Measurements from ENCODE around the gene SDCCAG8.

Gene SDCCAG8

DNA sequence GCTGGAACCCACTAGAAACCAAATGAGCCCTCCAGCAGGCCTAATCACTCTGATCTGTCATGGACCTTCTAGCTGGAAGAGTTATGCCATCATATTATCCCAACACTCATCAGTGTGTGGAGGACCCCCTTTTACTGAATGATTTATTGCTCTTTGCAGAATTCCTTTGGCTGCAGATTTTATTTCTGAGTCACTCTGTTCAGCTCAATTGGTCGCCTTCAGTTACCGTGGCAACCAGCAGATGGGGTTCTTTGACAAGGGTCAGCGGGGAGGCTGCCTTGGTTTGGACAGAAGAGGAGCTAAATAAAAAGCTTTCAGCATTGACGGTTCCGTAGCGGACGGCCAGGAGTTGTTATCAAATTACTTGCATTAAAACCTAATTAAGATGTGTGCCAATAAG is 220.1 kb downstream of the SDCCAG8 start:
- in situ Hi-C loops (cut with MboI; ENCODE audit: low sequenced_read_pairs, unreplicated experiment) = no loop called here
- TF ChIP-seq, protein P1, sequence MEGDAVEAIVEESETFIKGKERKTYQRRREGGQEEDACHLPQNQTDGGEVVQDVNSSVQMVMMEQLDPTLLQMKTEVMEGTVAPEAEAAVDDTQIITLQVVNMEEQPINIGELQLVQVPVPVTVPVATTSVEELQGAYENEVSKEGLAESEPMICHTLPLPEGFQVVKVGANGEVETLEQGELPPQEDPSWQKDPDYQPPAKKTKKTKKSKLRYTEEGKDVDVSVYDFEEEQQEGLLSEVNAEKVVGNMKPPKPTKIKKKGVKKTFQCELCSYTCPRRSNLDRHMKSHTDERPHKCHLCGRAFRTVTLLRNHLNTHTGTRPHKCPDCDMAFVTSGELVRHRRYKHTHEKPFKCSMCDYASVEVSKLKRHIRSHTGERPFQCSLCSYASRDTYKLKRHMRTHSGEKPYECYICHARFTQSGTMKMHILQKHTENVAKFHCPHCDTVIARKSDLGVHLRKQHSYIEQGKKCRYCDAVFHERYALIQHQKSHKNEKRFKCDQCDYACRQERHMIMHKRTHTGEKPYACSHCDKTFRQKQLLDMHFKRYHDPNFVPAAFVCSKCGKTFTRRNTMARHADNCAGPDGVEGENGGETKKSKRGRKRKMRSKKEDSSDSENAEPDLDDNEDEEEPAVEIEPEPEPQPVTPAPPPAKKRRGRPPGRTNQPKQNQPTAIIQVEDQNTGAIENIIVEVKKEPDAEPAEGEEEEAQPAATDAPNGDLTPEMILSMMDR (IDR thresholded peaks at IDR 0.05; ENCODE audit: borderline replicate concordance, control extremely low read depth, extremely low read depth, insufficient read depth, missing control alignments) = no peak
- peak; percentile 22 for DNase-seq (ENCODE audit: low spot score)

DNA sequence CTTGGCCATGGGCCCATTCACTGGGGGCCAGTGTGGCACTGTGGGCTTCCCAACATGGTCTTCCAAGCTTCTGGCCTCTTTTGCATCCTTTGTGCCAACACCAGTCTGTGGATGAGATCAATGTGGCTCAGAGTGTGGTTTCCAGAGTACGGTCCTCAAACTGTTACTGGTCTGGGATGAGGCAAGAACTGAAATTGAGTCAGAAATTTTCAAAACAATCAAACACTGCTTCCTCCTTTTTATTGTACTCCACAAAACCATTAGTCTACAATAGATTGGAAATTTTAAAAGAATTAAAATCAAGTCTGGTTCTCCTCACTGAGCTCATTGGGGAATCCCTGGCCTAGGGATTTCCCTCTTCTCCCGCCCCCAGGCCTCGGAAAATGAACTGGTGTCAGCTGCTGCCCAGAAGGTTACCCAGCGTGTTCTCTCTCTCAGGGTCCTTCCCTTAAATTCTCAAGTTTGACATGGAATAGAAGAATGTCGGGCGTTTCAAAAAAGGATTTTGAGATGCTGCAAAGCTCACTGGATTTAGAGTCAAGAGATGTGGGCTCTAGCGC is 222.0 kb downstream of the SDCCAG8 start:
- TF ChIP-seq, protein P1 (IDR thresholded peaks at IDR 0.05; ENCODE audit: borderline replicate concordance, control extremely low read depth, extremely low read depth, insufficient read depth, missing control alignments) = no peak
- in situ Hi-C loops (cut with MboI; ENCODE audit: low sequenced_read_pairs, unreplicated experiment) = no loop called here
- DNase-seq (ENCODE audit: low spot score) = no peak

DNA sequence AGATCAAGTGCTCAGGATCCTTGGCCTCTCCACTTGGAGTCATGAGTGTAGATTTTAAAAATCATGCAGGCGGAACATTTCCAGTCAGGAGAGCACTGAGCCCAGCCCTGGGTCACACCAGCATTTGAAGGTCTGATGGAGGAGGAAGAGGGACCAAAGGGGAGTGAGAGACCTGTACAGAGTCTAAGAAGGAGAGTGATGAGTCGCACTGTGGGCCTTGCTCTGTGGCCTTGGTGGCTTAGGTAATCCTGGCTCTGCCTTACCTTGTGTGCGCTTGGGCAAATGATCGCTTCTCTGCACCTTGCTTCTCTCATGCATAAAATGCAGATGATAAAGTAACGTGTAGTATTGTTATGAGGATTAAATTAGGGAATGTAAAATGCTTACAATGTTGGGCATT is 225.3 kb downstream of the SDCCAG8 start:
- TF ChIP-seq, protein P1 (IDR thresholded peaks at IDR 0.05; ENCODE audit: borderline replicate concordance, control extremely low read depth, extremely low read depth, insufficient read depth, missing control alignments) = no peak
- no peak for DNase-seq (ENCODE audit: low spot score)
- in situ Hi-C loops (cut with MboI; ENCODE audit: low sequenced_read_pairs, unreplicated experiment) = no loop called here

DNA sequence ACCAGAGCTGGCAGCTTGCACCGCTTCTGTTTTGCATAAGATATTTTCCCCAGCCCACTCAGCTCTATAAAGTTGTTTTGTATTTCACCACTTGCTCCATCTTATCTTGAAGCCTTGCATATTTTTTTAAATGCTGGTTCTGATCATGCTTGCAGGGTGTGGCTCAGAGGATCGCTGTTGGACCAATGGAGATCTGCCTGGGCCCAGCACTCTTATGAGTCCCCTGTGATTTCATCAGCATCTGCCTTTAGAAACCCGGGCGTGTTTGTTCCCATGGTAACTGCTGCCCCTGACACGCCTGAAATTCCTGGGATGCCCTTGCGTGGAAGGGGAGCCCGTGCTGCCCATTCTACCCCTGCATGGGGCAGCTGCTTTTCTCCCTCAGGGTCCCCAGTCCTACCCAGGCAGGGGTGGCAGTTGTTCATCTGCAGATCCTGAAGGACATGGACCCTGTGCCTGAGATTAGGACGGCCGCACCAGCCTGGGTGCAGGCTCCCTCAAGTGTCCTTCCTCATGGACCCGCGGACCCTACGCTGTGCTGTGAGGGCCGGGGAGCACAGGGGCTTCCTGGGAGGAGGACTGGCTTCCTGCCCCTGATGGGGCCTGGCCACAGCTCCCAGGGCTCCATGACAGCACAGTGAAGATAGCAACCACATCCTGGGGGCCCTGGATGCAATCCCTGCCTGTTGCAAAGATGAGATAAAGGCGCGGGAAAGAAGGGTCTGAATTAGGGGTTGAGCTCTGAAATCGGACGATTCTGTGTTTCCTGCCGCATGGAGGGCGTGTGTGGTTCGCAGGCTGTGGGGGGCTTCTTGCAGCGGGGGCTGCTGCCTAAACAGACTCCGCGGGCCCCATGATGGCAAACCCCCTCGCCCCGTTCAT is 226.5 kb downstream of the SDCCAG8 start:
- in situ Hi-C loops (cut with MboI; ENCODE audit: low sequenced_read_pairs, unreplicated experiment) = no loop called here
- peak; percentile 36 for DNase-seq (ENCODE audit: low spot score)
- TF ChIP-seq, protein P1 (IDR thresholded peaks at IDR 0.05; ENCODE audit: borderline replicate concordance, control extremely low read depth, extremely low read depth, insufficient read depth, missing control alignments) = no peak

DNA sequence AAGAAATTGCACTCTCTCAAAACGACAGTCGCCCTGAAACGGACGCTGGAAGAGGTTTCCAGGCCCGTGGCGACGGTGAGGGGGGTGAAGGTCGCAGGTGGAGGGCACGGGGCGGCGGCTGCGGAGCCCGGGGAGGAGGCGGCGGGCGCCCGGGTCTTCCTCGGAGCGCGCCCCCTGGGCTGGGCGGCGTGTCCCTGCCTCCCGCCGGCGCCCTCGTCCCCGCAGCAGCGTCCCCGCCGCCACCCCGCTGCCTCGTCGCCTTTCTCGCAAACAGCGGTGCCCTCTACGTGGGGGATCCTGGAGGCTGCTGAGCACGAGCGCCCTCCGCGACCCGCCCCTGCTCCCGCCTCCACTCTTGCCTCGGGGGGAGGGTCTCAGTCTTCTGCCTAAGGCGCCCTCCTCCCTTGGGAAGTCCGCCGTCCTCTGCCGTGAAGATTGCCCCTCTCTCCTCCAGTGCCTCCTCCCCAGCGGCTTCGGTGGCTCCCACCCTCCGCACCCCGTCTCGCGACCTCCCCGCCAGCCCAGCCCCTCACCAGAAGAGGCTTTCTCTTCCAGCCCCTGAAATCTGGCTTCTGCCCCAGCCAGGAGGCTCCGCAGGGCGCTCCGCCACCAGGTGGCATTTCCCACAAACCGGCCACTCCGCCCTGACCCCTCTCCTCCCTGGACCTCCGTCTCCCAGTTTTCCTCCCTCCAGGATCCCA is 227.4 kb downstream of the SDCCAG8 start:
- TF ChIP-seq, protein P1 (IDR thresholded peaks at IDR 0.05; ENCODE audit: borderline replicate concordance, control extremely low read depth, extremely low read depth, insufficient read depth, missing control alignments) = no peak
- in situ Hi-C loops (cut with MboI; ENCODE audit: low sequenced_read_pairs, unreplicated experiment) = no loop called here
- DNase-seq (ENCODE audit: low spot score) = peak; percentile 65

DNA sequence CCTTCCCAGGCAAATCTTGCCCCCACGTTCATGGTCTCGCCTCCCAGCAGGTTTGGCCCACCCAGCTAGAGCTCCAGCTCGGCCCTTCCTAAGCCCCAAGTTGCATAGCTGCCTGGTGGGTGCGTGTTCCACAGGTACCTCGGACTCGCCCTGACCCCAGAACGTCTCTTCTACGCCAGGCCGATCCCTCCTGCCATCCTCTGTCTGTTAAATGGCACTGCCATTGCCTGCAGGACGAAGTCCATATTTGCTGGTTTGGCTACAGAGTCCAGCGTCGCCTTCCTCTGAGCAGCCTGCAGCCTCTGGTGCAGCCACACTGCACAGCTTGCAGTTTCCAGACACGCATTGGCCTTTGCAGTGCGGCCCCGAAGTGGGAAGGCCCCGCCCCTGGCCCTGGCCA is 228.1 kb downstream of the SDCCAG8 start:
- peak; percentile 16 for DNase-seq (ENCODE audit: low spot score)
- in situ Hi-C loops (cut with MboI; ENCODE audit: low sequenced_read_pairs, unreplicated experiment) = no loop called here
- TF ChIP-seq, protein P1 (IDR thresholded peaks at IDR 0.05; ENCODE audit: borderline replicate concordance, control extremely low read depth, extremely low read depth, insufficient read depth, missing control alignments) = no peak

Data from GM13976 (cell line).